ENCODE results near the gene SBK1. TPM values are rescaled to one million over a fixed set of nuclear protein-coding genes. Genes with fewer than 3 reads are reported as not detected.
"Not testable (repeated sequence)": the region's sequence is repeated elsewhere in the genome, so short reads cannot be mapped to it uniquely, and the experiment has no call there.

The SBK1 gene
- total RNA-seq, 1 donor from 2014 or later, result not detected

- H3K4me1 ChIP-seq; H3K27me3 ChIP-seq; H3K36me3 ChIP-seq; DNase-seq (ENCODE audit: low spot score in 2 of 2); H3K9me3 ChIP-seq; intact Hi-C loops (cut with DNase I); H3K4me3 ChIP-seq; H3K27ac ChIP-seq: not testable (repeated sequence)
Observed at GRCh38 chr16:28338230-28338629, 45.9 kb downstream of the SBK1 start.

GRCh38 chr16:28362600-28362999 is 70.3 kb downstream of the SBK1 start:
- H3K27ac ChIP-seq; H3K36me3 ChIP-seq; H3K4me1 ChIP-seq; intact Hi-C loops (cut with DNase I); DNase-seq (ENCODE audit: low spot score in 2 of 2); H3K9me3 ChIP-seq; H3K4me3 ChIP-seq; H3K27me3 ChIP-seq: not testable (repeated sequence)

GRCh38 chr16:28363408-28363807 is 71.1 kb downstream of the SBK1 start, which contains the start of gene NPIPB6:
Gene NPIPB6, minus strand, starts transcription at chr16:28363508. Its CDS starts 686 bp downstream, at chr16:28362822.
- H3K4me1 ChIP-seq; H3K9me3 ChIP-seq; H3K36me3 ChIP-seq; H3K27ac ChIP-seq; H3K27me3 ChIP-seq; H3K4me3 ChIP-seq; intact Hi-C loops (cut with DNase I); DNase-seq (ENCODE audit: low spot score in 2 of 2): not testable (repeated sequence)

GRCh38 chr16:28364268-28365173 is 72.2 kb downstream of the SBK1 start:
- H3K36me3 ChIP-seq; H3K9me3 ChIP-seq; intact Hi-C loops (cut with DNase I); H3K4me1 ChIP-seq; DNase-seq (ENCODE audit: low spot score in 2 of 2); H3K4me3 ChIP-seq; H3K27ac ChIP-seq; H3K27me3 ChIP-seq: not testable (repeated sequence)

- H3K9me3 ChIP-seq; H3K27ac ChIP-seq; H3K4me3 ChIP-seq; H3K4me1 ChIP-seq; H3K27me3 ChIP-seq; H3K36me3 ChIP-seq; DNase-seq (ENCODE audit: low spot score in 2 of 2); intact Hi-C loops (cut with DNase I): not testable (repeated sequence)
Observed at GRCh38 chr16:28367926-28368325, 75.6 kb downstream of the SBK1 start.

Other genes starting within 250 kb of the SBK1 start
- gene GSG1L, start 228.8 kb upstream of the SBK1 start, total RNA-seq, result not detected
- gene XPO6, start 80.6 kb upstream of the SBK1 start, total RNA-seq, result 180 TPM
- gene NPIPB6, start 71.0 kb downstream of the SBK1 start, total RNA-seq, result 1.7 TPM
- 200 TPM for gene EIF3CL, start 111.3 kb downstream of the SBK1 start, total RNA-seq
- gene NPIPB7, start 179.8 kb downstream of the SBK1 start, total RNA-seq, result not detected
- 16.1 TPM for gene CLN3, start 199.5 kb downstream of the SBK1 start, total RNA-seq
- 1.2 TPM for gene APOBR, start 202.1 kb downstream of the SBK1 start, total RNA-seq
- not detected for gene IL27, start 214.3 kb downstream of the SBK1 start, total RNA-seq
- 290 TPM for gene NUPR1, start 246.4 kb downstream of the SBK1 start, total RNA-seq

Data from ascending aorta (tissue), 2 donors.